Activated CD4-positive, alpha-beta memory T cell treated with anti-CD3 and anti-CD28 coated beads, Interleukin-2, amount 10 ng/mL, durations not matched to agents 7 days and 5 days (primary cell): ENCODE results near the gene SNX24. TPM values are rescaled to one million over a fixed set of nuclear protein-coding genes. Genes with fewer than 3 reads are reported as not detected.

ENCODE experiments used
- CTCF ChIA-PET: fragments of 350-600 bp; sonication (Branson Sonifier 250); formaldehyde crosslinking; loops from one replicate; lab custom pipeline; 2021; ENCODE audit warnings: antibody characterized with exemption, inconsistent platforms; lab: Charles Lee
- POLR2A ChIA-PET: fragments of 350-600 bp; sonication (Branson Sonifier 250); formaldehyde crosslinking; loops from one replicate; lab custom pipeline; 2021; ENCODE audit warnings: antibody characterized with exemption; lab: Charles Lee
- DNase-seq: peaks from one replicate; pipeline ENCODE4 v3.0.0-alpha.2; 2020
- H3K27ac Mint-ChIP-seq: one replicate; pipeline ENCODE4 v1.8.0; 2021; ENCODE audit warnings: mild to moderate bottlenecking, mixed read lengths
- H3K27me3 Mint-ChIP-seq: one replicate; pipeline ENCODE4 v1.8.0; 2021; ENCODE audit warnings: mixed read lengths
- H3K36me3 Mint-ChIP-seq: one replicate; pipeline ENCODE4 v1.8.0; 2021; ENCODE audit warnings: low read depth, mixed read lengths
- H3K4me1 Mint-ChIP-seq: one replicate; pipeline ENCODE4 v1.8.0; 2021; ENCODE audit warnings: mixed read lengths
- H3K4me3 Mint-ChIP-seq: one replicate; pipeline ENCODE4 v1.8.0; 2021; ENCODE audit warnings: mild to moderate bottlenecking, mixed read lengths
- H3K9me3 Mint-ChIP-seq: one replicate; pipeline ENCODE4 v1.8.0; 2021; ENCODE audit warnings: mixed read lengths
- total RNA-seq, 2 experiments: library from RNA; stranded (reverse); gene quantifications; one replicate each; pipeline ENCODE4 v1.2.3, GENCODE V29; 2021

SNX24 gene
- total RNA-seq, 2 experiments from 2014 or later, result 8.8 to 9.2 TPM

- no peaks in the 10 kb centered on the region for H3K9me3 Mint-ChIP-seq
- no peak for DNase-seq
- H3K4me3 Mint-ChIP-seq, result no peak overlapping the region
- H3K36me3 Mint-ChIP-seq, result no peaks in the 10 kb centered on the region
- H3K4me1 Mint-ChIP-seq, result no peaks in the 10 kb centered on the region
- peaks cover 2% of the 10 kb centered on the region for H3K27me3 Mint-ChIP-seq
- H3K27ac Mint-ChIP-seq, result no peak overlapping the region
- ChIA-PET POLR2A (no interaction called here), CTCF (no interaction called here)
Measured at GRCh38 chr5:122982376-122982775, 137.0 kb downstream of the SNX24 start.

GRCh38 chr5:122984425-122984824, 139.0 kb downstream of the SNX24 start:
- H3K9me3 Mint-ChIP-seq, result no peaks in the 10 kb centered on the region
- H3K4me1 Mint-ChIP-seq, result no peaks in the 10 kb centered on the region
- ChIA-PET CTCF (no interaction called here), POLR2A (no interaction called here)
- DNase-seq, result no peak
- H3K27me3 Mint-ChIP-seq, result peaks cover 2% of the 10 kb centered on the region
- H3K27ac Mint-ChIP-seq, result no peak overlapping the region
- no peak overlapping the region for H3K4me3 Mint-ChIP-seq
- H3K36me3 Mint-ChIP-seq, result no peaks in the 10 kb centered on the region

DNA sequence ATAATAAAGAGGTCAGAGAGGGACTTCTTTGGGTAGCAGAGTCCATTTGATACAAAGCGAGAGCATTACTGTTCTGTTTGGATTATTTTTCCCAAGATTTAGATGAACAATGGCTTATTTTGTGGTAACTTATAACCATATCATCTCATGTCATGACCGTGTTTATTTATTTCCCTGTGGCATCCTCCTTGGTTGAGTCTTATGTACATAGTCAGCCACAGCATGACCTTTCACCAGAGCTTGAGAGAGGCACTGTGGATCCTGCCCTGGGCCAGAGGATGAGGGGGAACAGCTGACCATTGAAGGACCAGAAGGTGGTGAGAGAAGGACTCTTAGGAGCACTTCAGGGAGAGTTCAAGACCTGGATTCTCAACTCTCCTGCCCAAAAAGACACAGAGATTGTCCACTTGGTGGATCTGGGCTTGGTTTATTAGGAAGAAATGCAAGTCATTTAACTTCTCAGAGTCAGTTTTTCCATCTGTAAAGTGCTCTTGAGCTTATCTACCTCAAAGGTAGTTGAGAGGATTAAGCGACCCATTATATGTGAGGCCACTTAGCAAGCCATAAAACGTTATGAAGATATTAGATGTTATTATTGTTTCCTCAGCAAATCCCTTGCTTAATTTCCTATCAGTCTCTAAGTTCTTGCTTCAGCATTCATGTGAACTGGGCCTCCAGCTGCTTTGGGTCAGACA, 139.7 kb downstream of the SNX24 start:
- H3K9me3 Mint-ChIP-seq, result no peaks in the 10 kb centered on the region
- no peak overlapping the region for H3K4me3 Mint-ChIP-seq
- H3K4me1 Mint-ChIP-seq, result no peaks in the 10 kb centered on the region
- POLR2A ChIA-PET, result no interaction called here
- peaks cover 2% of the 10 kb centered on the region for H3K27me3 Mint-ChIP-seq
- no peak for DNase-seq
- no peak overlapping the region for H3K27ac Mint-ChIP-seq
- CTCF ChIA-PET, result no interaction called here
- no peaks in the 10 kb centered on the region for H3K36me3 Mint-ChIP-seq

- Mint-ChIP-seq H3K27ac (no peak overlapping the region), H3K36me3 (no peaks in the 10 kb centered on the region), H3K9me3 (no peaks in the 10 kb centered on the region), H3K4me1 (no peaks in the 10 kb centered on the region), H3K27me3 (peaks cover 2% of the 10 kb centered on the region), H3K4me3 (no peak overlapping the region)
- ChIA-PET CTCF (no interaction called here), POLR2A (no interaction called here)
- DNase-seq, result no peak
Measured at GRCh38 chr5:122985954-122986721, 140.7 kb downstream of the SNX24 start.

- Mint-ChIP-seq H3K9me3 (no peaks in the 10 kb centered on the region), H3K36me3 (no peaks in the 10 kb centered on the region), H3K27me3 (no peaks in the 10 kb centered on the region), H3K4me1 (no peaks in the 10 kb centered on the region), H3K4me3 (no peak overlapping the region), H3K27ac (no peak overlapping the region)
- POLR2A ChIA-PET, result no interaction called here
- CTCF ChIA-PET, result no interaction called here
- no peak for DNase-seq
Measured at GRCh38 chr5:122996091-122996490, 150.7 kb downstream of the SNX24 start.

- no peaks in the 10 kb centered on the region for H3K27me3 Mint-ChIP-seq
- POLR2A ChIA-PET, result no interaction called here
- H3K4me3 Mint-ChIP-seq, result no peak overlapping the region
Measured at GRCh38 chr5:122997294-122997693, 151.9 kb downstream of the SNX24 start.

GRCh38 chr5:122999947-123000563, 154.6 kb downstream of the SNX24 start:
- H3K36me3 Mint-ChIP-seq, result no peaks in the 10 kb centered on the region
- CTCF ChIA-PET, result interaction anchor here (1.3 kb wide), 1 partner anchor 296 kb away, joined by 5 read pairs; no protein-coding TSS in a partner anchor
- no peak overlapping the region for H3K27ac Mint-ChIP-seq
- H3K4me3 Mint-ChIP-seq, result no peak overlapping the region
- no peaks in the 10 kb centered on the region for H3K27me3 Mint-ChIP-seq
- peak; percentile 41 for DNase-seq
- POLR2A ChIA-PET, result no interaction called here
- no peaks in the 10 kb centered on the region for H3K9me3 Mint-ChIP-seq
- H3K4me1 Mint-ChIP-seq, result no peaks in the 10 kb centered on the region

More at GRCh38 chr5:122997294-122997693, 151.9 kb downstream of the SNX24 start:
- Mint-ChIP-seq H3K36me3 (no peaks in the 10 kb centered on the region), H3K4me1 (no peaks in the 10 kb centered on the region), H3K9me3 (no peaks in the 10 kb centered on the region), H3K27ac (no peak overlapping the region)
- DNase-seq, result no peak
- CTCF ChIA-PET, result no interaction called here

DNA sequence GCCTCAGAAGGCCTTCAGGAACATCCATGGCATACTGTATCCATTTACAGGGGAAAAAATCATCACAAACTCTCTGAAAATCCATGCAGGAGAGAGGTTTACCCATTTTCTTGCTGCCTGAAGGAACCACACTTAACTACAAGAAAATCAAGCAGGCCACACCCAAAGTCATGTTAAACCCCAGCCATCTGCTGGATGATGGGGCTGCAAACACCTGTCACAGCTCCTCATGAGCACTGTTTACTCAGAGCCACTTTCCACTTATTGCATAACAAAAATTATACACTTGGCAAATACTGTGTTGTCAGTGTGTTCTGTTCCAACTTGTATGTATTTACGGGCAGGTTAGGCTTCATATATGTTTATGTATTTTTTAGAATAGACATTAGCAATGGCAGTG, 155.3 kb downstream of the SNX24 start:
- H3K4me3 Mint-ChIP-seq, result no peak overlapping the region
- POLR2A ChIA-PET, result interaction anchor here (0.6 kb wide), 1 partner anchor 296 kb away, joined by 4 read pairs; no protein-coding TSS in a partner anchor

GRCh38 chr5:123001808-123002207, 156.4 kb downstream of the SNX24 start:
- CTCF ChIA-PET, result no interaction called here
- Mint-ChIP-seq H3K9me3 (no peaks in the 10 kb centered on the region), H3K4me3 (no peak overlapping the region), H3K4me1 (no peaks in the 10 kb centered on the region), H3K36me3 (no peaks in the 10 kb centered on the region), H3K27ac (no peak overlapping the region), H3K27me3 (no peaks in the 10 kb centered on the region)
- POLR2A ChIA-PET, result no interaction called here
- DNase-seq, result no peak

More for the DNA sequence above, 155.3 kb downstream of the SNX24 start:
- CTCF ChIA-PET, result interaction anchor here (1.3 kb wide), 1 partner anchor 297 kb away, joined by 5 read pairs; no protein-coding TSS in a partner anchor
- Mint-ChIP-seq H3K27ac (no peak overlapping the region), H3K36me3 (no peaks in the 10 kb centered on the region), H3K27me3 (no peaks in the 10 kb centered on the region), H3K4me1 (no peaks in the 10 kb centered on the region), H3K9me3 (no peaks in the 10 kb centered on the region)
- DNase-seq, result no peak

DNA sequence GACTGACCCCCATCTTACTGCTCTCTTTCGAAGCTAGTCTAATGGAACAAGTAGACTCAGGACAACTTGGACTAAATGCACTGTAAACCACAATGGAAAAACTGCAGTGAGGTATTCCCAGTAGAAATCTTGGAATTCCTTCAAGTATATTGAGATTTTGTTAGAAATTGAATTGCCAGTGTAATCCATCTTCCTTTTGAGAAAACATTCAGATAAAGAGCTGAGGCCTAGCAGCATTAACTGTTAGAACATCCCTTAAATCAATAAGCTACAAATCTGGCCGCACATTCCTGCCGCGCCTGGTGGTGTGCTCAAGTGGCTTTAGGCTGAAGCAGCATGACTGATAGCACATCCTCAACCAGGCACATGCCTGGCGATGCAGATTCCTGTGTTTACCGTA, 161.8 kb downstream of the SNX24 start:
- Mint-ChIP-seq H3K27ac (no peak overlapping the region), H3K4me3 (no peak overlapping the region), H3K36me3 (no peaks in the 10 kb centered on the region), H3K27me3 (no peaks in the 10 kb centered on the region), H3K9me3 (no peaks in the 10 kb centered on the region), H3K4me1 (no peaks in the 10 kb centered on the region)
- ChIA-PET POLR2A (no interaction called here), CTCF (no interaction called here)
- DNase-seq, result no peak

- CTCF ChIA-PET, result interaction anchor here (0.7 kb wide), 1 partner anchor 37 kb away, joined by 3 read pairs; no protein-coding TSS in a partner anchor
- Mint-ChIP-seq H3K36me3 (no peaks in the 10 kb centered on the region), H3K27ac (no peak overlapping the region), H3K27me3 (no peaks in the 10 kb centered on the region), H3K4me1 (no peaks in the 10 kb centered on the region), H3K9me3 (no peaks in the 10 kb centered on the region), H3K4me3 (no peak overlapping the region)
- POLR2A ChIA-PET, result no interaction called here
- DNase-seq, result no peak
Measured at GRCh38 chr5:123007754-123008153, 162.3 kb downstream of the SNX24 start.

DNA sequence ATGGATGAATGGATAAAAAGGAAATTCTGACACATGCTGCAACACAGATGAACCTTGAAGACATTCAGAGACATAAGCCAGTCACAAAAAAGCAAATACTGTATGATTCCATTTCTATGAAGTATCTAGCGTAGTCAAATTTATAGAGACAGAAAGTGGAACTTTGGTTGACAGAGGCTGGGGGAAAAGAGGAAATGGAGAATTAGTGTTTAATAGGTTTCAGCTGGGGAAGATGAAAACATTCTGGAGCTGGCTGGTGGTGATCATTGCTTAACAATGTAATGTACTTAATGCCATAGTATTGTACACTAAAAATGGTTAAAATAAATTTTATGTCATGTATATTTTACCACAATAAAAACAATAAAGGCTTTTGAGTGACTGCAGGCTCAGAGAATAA, 166.9 kb downstream of the SNX24 start:
- Mint-ChIP-seq H3K27me3 (no peaks in the 10 kb centered on the region), H3K9me3 (no peaks in the 10 kb centered on the region), H3K4me1 (no peaks in the 10 kb centered on the region), H3K4me3 (no peak overlapping the region), H3K27ac (no peak overlapping the region), H3K36me3 (no peaks in the 10 kb centered on the region)
- DNase-seq, result no peak
- ChIA-PET POLR2A (no interaction called here), CTCF (no interaction called here)

DNA sequence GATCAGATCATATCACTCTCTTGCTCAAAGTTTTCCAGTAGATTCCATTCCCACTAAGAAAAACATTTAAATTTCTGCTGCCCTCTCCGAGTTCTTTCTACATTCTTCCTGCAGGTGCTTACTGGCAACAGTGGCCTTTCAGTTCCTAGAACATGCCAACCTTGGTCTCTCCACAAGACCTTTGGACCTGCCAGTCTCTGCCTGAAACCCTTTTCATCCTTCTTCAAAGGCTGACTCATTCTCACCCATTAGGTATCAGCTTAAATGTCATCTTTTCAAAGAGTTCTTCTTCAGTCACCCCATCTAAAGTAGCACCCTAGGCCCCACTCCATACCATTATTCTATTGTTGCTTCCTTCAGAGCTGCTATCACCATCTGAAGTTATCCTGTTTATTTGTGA, 169.3 kb downstream of the SNX24 start:
- CTCF ChIA-PET, result no interaction called here
- H3K27ac Mint-ChIP-seq, result no peak overlapping the region

More for the DNA sequence above, 169.3 kb downstream of the SNX24 start:
- H3K4me3 Mint-ChIP-seq, result no peak overlapping the region
- no peaks in the 10 kb centered on the region for H3K36me3 Mint-ChIP-seq
- no peaks in the 10 kb centered on the region for H3K9me3 Mint-ChIP-seq
- no peaks in the 10 kb centered on the region for H3K4me1 Mint-ChIP-seq
- POLR2A ChIA-PET, result no interaction called here
- DNase-seq, result no peak
- H3K27me3 Mint-ChIP-seq, result no peaks in the 10 kb centered on the region
